ENCODE measurements around the gene MED27.

Gene MED27

DNA sequence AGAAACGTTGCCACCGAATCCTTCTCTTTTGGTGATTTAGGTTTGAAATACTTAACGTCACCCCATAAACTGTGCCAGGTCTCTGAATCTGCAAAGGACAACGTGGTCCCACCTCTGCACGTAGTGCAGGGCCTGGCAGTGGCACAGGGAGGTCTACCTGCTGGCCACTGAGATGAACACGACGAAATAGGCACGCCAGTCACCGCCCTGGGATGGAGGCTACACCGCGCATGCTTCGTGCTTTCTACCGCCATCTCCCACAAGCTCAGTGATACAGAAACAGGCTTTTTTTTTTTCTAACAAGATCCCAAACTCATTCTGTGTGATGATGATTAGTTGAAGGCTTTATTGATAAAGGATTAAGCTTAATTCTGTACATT lies 199.8 kb downstream of the MED27 start:
- Histone ChIP-seq H3K27me3 (ENCODE audit: insufficient read depth, poor library complexity, severe bottlenecking) (no peaks in the 10 kb centered on the region), H3K4me3 (replicated peaks; ENCODE audit: insufficient read depth, low read length) (no peak overlapping the region), H3K27ac (replicated peaks) (no peak overlapping the region)
- DNase-seq (ENCODE audit: low read depth in 1 of 2, low spot score in 1 of 2), result no peak
- TF ChIP-seq, protein P1, sequence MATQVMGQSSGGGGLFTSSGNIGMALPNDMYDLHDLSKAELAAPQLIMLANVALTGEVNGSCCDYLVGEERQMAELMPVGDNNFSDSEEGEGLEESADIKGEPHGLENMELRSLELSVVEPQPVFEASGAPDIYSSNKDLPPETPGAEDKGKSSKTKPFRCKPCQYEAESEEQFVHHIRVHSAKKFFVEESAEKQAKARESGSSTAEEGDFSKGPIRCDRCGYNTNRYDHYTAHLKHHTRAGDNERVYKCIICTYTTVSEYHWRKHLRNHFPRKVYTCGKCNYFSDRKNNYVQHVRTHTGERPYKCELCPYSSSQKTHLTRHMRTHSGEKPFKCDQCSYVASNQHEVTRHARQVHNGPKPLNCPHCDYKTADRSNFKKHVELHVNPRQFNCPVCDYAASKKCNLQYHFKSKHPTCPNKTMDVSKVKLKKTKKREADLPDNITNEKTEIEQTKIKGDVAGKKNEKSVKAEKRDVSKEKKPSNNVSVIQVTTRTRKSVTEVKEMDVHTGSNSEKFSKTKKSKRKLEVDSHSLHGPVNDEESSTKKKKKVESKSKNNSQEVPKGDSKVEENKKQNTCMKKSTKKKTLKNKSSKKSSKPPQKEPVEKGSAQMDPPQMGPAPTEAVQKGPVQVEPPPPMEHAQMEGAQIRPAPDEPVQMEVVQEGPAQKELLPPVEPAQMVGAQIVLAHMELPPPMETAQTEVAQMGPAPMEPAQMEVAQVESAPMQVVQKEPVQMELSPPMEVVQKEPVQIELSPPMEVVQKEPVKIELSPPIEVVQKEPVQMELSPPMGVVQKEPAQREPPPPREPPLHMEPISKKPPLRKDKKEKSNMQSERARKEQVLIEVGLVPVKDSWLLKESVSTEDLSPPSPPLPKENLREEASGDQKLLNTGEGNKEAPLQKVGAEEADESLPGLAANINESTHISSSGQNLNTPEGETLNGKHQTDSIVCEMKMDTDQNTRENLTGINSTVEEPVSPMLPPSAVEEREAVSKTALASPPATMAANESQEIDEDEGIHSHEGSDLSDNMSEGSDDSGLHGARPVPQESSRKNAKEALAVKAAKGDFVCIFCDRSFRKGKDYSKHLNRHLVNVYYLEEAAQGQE (IDR thresholded peaks at IDR 0.05; ENCODE audit: insufficient replicate concordance, low read depth), result no peak
- TF ChIP-seq POLR2AphosphoS5 (IDR thresholded peaks at IDR 0.05; ENCODE audit: low read depth) (no peak), SPI1 (IDR thresholded peaks at IDR 0.05; ENCODE audit: borderline replicate concordance, low read depth) (no peak)

DNA sequence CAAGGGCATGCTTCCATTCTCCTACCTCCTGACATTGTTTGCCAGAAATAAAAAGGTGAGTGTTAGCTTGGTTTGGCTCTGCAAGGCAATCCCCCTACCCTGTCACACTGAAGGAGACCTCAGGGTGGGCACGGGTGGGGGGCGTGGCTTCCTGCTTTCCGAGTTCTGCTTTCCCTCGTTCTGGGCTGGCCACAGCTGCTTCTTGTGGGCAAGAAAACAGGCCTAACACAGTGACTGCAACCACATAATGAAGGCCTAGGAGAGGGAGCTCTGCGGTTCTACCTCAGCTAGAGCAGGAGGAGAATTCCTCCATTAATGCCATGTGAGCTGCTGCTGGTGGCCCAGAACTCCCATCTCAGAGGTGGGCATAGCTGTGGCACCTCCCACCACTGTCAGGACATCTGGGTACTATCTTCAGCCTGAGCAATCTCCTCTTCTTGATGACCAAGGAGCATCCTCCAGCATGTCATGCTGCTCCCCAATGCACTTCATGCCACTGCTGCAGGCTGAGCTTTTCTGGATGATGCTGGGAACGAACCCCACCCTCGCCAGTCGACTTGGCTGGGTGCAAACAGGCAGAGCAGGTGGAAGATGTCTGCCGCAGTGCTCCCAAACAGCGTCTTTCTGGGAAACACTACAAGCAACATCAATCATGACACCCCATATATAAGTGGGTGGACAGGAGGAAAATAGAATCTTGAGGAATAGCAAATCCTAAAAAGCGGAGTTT lies 200.3 kb downstream of the MED27 start:
- Histone ChIP-seq H3K27ac (replicated peaks) (no peak overlapping the region), H3K27me3 (ENCODE audit: insufficient read depth, poor library complexity, severe bottlenecking) (no peaks in the 10 kb centered on the region), H3K4me3 (replicated peaks; ENCODE audit: insufficient read depth, low read length) (no peak overlapping the region)
- peak in 1 of 2 experiments; percentile 10 for DNase-seq (ENCODE audit: low read depth in 1 of 2, low spot score in 1 of 2)
- TF ChIP-seq SPI1 (IDR thresholded peaks at IDR 0.05; ENCODE audit: borderline replicate concordance, low read depth) (no peak), GABPA (IDR thresholded peaks at IDR 0.05; ENCODE audit: low read depth) (no peak), POLR2AphosphoS5 (IDR thresholded peaks at IDR 0.05; ENCODE audit: low read depth) (no peak)
- TF ChIP-seq, protein P1 (IDR thresholded peaks at IDR 0.05; ENCODE audit: insufficient replicate concordance, low read depth), result no peak
- TF ChIP-seq, protein P2, sequence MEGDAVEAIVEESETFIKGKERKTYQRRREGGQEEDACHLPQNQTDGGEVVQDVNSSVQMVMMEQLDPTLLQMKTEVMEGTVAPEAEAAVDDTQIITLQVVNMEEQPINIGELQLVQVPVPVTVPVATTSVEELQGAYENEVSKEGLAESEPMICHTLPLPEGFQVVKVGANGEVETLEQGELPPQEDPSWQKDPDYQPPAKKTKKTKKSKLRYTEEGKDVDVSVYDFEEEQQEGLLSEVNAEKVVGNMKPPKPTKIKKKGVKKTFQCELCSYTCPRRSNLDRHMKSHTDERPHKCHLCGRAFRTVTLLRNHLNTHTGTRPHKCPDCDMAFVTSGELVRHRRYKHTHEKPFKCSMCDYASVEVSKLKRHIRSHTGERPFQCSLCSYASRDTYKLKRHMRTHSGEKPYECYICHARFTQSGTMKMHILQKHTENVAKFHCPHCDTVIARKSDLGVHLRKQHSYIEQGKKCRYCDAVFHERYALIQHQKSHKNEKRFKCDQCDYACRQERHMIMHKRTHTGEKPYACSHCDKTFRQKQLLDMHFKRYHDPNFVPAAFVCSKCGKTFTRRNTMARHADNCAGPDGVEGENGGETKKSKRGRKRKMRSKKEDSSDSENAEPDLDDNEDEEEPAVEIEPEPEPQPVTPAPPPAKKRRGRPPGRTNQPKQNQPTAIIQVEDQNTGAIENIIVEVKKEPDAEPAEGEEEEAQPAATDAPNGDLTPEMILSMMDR (IDR thresholded peaks at IDR 0.05; ENCODE audit: insufficient read depth, low read length), result no peak

DNA sequence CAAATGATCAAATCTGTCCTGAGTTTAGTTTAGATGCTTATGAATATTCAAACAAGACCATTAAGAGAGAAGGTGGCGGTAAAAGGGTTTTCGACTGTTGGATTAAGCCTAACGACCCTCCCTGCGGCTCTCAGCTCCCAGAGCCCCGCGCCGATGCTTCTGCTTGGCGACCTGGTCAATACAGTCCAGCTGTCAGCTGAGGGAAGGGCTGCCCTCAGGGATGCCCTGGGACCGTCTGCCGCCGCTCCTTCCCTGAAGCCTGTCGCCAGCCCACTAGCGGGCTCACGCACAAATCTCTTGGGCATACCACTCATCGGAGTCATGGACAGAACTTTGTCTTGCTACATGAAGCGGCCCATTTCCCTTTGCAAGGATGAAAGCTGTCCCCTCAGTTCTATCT lies 203.2 kb downstream of the MED27 start:
- Histone ChIP-seq H3K4me3 (replicated peaks; ENCODE audit: insufficient read depth, low read length) (no peak overlapping the region), H3K27ac (replicated peaks) (no peak overlapping the region), H3K27me3 (ENCODE audit: insufficient read depth, poor library complexity, severe bottlenecking) (no peaks in the 10 kb centered on the region)
- TF ChIP-seq, protein P1 (IDR thresholded peaks at IDR 0.05; ENCODE audit: insufficient replicate concordance, low read depth), result no peak
- no peak for TF ChIP-seq SPI1 (IDR thresholded peaks at IDR 0.05; ENCODE audit: borderline replicate concordance, low read depth)
- no peak for TF ChIP-seq POLR2AphosphoS5 (IDR thresholded peaks at IDR 0.05; ENCODE audit: low read depth)
- TF ChIP-seq, protein P2 (IDR thresholded peaks at IDR 0.05; ENCODE audit: insufficient read depth, low read length), result no peak
- no peak for TF ChIP-seq GABPA (IDR thresholded peaks at IDR 0.05; ENCODE audit: low read depth)
- no peak for DNase-seq (ENCODE audit: low read depth in 1 of 2, low spot score in 1 of 2)

All from HL-60 (cell line).